Skin of body (tissue), 2 donors: ENCODE results near the gene PAK4. TPM values are rescaled to one million over a fixed set of nuclear protein-coding genes. Genes with fewer than 3 reads are reported as not detected.
"Not testable (repeated sequence)": the region's sequence is repeated elsewhere in the genome, so short reads cannot be mapped to it uniquely, and the experiment has no call there.

ENCODE experiments used
- DNase-seq: peaks from one replicate; lab custom pipeline; 2025; lab: John Stamatoyannopoulos, UW
- total RNA-seq: library from RNA; depleted of rRNA; stranded (reverse); fragments of >200 nt; gene quantifications from one replicate; pipeline ENCODE4 v1.2.3, GENCODE V29; 2014

PAK4 gene
- 8.8 TPM for total RNA-seq

DNA sequence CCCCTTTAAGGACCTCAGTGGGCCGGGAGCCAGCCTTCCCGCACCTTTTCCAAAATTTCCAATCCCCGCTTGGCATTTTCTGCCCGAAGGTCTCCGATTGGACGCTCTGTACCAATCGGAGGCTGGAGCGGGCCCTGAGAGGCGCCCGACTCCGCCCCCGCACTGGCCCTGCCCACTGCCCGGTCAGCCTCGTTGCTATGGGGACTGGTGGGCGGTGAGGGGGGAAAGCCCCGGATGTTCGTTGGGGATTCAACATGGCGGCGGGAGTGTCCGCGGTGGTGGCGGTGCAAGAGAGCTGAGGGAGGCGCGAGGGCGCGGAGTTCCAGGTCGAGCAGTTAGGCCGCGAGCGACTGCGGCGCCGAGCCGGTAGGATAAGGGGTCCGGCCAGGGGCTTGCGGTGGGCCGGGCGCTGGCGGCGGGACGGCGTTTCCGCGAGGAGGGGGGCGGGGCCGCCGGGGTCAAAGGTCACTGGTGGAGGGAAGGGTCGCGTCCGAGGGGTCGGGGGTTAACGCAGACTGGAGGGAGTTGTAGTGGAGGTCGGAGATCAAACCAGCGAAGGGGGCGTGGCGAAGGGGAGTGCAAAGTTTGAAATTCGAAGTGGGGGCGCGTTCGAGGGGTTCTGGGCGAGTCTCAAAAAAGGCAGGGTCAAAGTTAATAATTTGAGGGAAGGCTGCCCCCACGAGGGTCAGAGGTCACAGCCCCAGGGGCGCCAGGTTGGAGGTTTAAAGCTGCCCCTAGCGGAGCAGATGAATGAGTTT, at the start of gene PAK4:
TSS of gene PAK4 (plus strand) at position 233 of the 758 bp plus-strand sequence. CDS start 43,768 bp downstream, outside the sequence.
- DNase-seq, result peak; percentile 99

DNA sequence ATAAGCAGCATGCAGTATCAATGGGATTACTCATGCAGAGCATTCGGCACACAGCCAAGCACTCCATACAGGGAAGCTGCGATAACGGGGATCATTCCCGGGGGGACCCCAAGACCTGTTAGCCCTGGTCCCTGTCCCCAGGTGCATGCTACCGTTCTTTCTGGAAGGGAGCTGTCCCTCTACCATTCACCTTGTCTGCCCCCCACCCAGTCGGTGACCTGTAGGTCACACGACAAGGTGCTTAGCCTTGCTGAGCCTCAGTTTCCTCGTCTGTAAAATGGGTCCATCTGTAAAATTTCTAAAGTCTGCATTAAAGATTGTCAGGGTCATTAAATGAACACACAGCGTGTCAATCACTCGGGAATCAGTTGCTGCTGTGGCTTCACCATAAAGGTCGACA, 48.3 kb upstream of the PAK4 start:
- no peak for DNase-seq

DNA sequence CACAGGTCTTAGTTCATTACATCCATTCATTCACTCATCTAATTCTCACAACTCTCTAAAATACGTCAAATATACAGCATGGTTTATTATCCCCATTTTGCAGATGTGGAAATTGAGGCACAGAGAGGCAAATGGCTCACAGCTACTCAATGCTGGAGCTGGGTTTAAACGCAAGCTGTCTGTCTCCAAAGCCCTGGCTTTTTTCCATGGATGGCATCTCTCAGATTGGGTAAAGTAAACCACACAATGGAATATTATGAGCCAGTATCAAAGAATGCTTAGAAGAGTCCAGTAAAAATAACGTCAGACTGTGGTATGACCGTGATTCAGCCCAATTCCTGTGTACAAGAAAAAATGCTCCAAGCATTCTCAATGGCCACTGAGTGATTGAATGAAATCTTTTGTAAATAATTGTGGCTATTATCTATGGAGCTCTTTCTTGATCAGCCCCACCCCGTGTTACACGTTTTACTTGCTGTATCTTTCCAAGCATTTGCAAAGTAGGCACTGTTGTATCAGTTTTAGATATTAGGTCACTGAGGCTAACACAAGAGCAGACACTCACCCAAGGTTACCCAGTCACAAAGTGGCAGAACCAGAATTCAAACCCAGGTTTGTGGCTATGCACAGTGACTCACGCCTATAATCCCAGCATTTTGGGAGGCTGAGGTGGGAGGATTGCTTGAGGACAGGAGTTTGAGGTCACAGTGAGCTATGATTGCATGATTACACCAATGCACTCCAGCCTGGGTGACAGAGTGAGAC, 47.0 kb upstream of the PAK4 start:
- no peak for DNase-seq

DNA sequence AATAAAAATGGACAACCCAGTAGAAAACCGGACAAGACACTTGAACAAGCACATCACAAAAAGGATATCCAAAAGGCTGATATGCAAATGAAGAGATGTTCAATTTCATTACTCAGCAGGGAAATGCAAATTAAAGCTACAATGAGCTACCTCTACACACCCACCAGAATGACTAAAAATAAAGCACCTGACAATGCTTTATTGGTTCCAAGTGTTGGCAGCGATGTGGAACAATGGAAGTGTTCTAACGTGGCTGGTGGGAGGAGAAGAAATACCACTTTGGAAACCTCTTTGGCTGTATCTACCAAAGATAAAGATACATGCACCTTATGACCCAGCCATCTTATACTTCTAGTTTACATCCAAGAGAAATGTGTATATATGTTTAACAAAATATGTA, 45.2 kb upstream of the PAK4 start:
- no peak for DNase-seq

DNA sequence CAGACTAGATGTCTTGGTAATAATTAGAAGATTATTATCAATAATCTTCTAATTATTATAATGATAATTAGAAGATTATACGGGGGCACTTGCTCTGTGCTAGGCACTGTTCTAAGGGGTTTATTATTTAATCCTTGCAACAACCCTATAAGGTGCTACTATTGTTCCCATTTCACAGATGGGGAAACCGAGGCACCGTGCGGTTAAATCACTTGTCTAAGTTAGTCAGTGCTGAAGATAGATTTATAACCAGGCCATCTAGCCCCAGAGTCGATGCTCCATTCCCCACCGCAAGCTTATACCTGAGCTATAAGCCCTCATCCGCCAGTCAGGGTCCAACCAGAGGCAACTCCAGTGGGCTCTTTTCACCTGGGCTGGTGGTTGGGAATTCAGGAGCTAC, 43.4 kb upstream of the PAK4 start:
- DNase-seq, result no peak

DNA sequence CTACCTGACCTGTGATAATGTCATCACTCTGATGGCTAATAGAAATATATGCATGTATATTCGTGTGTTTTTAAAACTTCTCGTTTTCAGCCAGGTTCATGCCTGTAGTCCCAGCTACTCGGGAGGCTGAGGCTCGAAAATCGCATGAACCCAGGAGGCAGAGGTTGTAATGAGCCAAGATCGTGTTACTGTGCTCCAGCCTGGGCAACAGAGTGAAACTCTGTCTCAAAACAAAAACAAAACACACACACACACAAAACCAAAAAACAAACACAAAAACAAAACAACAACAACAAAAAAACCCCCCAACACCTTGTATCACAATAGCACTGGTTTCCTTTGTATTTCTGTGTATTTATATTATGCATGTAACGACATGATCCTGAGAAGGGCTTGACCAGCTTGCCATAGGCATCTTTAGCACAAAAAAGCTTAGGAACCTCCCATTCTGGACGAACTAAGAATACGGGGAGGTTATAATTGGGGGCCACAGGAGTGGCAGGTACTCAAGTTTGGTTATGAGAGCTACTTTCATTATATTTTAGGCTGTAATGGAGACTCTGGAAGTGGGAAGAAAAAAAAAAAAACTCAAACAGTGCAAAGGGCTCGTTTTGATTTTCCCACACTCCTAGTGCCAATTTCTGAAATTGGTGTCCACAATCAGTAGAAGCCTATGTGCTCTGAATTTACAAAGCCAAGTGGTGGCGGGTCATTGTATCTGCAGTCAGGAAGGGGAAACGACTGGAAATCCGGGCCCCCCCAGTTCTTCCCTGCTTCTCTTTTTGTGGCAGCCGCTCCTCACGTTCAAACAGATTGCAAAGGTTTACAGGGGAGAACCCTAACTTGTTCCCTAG, 42.6 kb upstream of the PAK4 start:
- DNase-seq, result no peak

DNA sequence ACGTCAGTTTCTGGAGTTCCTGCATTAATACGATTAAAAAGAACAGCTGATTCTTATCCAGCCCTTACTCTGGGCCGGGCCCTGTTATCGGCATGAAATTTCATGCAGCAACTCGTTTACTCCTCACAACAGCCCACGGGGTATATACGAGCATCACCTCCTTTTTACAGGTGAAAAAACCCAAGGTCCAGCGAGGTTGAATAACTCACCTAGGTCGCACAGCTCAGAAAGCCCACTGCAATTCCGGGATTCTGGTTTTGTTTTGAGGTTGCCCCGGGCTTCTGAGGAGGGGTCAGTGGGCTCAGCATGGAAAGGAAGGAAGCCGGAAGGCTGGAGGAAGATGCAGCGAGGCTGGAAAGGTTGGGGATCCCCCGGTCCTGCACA, 42.0 kb upstream of the PAK4 start:
- no peak for DNase-seq

DNA sequence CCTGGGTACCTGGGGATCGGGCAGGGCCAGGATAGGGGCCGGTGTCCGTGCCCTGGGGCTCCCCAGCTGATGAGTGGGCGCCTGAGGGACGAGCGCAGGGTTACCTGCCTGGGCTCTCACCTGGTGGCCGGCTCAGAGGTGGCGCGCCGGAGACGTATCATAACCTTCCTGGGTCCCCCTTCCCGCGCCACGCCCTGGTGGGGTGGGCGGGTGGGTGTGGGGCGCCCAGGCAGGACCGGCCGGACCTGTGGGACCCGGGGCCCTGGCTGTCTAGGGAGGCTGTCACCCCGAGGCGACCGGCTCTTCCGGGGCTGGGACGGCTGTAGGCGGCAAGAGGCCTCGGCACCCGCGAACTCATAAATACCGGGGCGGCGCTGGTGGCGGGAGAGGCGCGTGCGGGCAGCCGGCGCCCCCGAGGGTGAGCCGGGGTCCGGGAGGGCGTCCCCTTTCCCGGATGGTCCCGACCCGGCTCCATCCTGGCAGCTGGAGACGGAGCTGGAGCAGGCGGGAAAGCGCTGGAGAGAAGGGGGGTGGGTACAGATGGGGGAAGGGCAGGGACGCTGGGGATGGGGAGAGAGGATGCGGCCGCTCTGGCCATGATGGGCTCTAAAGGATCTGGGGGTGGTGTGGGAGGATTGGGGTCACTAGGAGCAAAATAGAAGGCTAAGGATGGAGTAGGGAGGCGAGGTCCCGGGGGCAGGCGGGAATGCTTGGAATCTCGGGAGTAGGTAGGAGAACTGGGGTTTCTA, 41.4 kb upstream of the PAK4 start, which contains the start of gene ACP7:
TSS of gene ACP7 (plus strand) at position 386 of the 749 bp plus-strand sequence. CDS start 902 bp downstream, outside the sequence.
- no peak for DNase-seq

DNA sequence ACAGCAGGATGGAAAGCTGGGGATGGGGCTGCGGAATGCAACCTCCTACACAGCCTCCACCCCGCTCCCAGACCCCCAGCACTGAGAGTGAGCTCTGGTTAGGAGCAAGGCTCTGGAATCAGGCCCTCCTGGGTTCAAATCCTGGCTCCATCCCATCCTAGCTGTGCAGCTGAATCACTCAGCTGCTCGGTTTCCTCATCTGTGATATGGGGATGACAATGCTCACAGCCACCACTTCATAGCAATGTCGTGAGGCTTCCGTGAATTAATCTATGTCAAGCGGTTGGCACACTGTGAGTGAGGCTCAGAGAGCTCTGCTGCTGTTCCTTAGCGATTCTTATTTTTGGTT, 40.9 kb upstream of the PAK4 start:
- DNase-seq, result no peak

DNA sequence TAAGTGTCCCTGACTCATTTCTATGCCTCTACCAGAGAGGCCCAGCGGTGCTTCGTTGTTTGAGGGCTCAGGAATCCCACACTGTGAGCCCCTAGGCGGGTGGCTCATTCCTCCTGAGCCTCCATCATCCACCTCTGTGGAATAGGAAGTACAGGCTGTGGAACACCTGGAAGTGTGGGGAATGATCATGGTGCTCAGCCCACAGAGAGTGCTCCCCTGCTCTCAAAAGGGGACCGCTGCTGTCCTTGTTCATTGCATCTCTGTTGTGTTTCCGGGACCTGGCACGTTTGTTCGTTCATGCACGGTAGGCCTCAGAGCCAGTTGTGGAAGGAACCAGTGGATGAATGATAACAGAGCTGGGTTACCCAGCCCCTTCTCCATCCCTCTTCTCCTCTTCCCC, 40.2 kb upstream of the PAK4 start:
- DNase-seq, result no peak

DNA sequence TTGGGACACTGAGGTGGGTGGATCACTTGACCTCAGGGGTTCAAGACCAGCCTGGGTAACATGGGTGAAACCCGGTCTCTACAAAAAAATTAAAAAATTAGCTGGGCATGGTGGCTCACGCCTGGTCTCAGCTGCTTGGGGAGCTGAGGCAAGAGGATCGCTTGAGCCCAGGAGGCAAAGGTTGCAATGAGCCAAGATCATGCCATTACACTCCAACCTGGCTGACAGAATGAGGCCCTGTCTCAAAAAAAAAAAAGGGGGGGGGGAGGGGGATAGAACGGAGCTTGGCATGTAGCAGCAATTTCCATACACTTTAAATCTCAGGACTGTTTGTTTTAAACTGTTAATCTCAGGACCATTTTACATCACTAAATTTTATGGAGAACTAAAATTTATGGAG, 39.2 kb upstream of the PAK4 start:
- no peak for DNase-seq

DNA sequence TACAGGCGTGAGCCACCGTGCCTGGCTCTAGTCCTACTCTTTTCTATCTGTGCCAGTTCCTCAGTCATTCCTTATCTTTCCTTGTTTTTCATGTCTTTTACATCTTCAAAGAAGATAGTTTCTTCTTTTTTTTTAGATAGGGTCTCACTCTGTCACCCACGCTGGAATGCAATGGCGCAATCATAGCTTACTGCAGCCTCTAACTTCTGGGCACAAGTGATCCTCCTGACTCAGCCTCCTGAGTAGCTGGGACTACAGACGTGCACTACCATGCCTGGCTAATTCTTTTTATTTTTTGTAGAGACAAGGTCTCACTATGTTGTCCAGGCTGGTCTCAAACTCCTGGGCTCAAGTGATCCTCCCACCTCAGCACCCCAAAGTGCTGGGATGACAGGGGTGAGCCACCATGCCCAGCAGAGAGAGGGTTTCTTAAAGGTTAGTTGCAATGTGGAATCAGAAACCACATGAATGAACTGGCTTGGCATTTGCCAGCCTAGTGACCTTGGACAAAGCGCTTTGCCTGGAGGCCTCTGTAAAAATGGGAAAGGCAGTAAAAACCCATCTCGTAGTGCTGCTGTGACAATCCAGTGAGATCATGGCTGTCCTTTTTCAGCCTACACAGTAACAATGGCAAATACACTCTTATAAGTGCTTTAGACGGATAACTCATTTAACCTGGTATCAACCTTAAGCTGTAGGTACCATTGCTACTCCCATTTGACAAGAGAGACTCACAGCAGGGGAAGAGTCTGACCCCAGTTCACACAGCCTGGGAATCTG, 37.5 kb upstream of the PAK4 start:
- DNase-seq, result no peak

DNA sequence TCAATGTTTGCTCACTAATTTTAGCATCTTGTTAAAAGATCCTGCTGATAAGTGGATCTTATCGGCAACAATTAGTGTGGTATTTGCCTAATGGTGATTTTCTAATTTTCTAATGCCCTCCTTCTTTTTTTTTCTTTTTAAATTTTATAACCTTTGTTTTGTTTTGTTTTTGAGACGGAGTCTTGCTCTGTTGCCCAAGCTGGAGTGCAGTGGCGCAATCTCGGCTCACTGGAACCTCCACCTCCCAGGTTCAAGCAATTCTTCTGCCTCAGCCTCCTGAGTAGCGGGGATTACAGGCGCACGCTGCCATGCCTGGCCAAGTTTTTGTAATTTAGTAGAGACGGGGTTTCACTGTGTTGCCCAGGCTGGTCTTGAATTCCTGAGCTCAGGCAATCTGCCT, 35.6 kb upstream of the PAK4 start:
- DNase-seq, result not testable (repeated sequence)

DNA sequence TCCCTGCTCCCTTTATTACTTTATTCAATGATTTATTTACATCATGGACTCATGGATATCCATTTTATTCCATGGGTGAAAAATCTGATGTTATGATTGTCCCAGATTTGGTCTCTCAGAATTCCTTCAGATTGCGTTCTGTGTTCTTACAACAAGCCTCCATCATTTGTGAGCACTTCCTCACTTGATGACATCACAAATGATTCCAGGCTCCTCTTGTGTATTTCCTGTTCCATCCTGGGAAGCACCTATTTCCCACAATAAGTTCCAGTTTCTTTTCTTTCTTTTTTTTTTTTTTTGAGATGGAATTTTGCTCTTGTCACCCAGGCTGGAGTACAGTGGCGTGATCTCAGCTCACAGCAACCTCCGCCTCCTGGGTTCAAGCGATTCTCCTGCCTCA, 34.7 kb upstream of the PAK4 start:
- DNase-seq, result no peak

DNA sequence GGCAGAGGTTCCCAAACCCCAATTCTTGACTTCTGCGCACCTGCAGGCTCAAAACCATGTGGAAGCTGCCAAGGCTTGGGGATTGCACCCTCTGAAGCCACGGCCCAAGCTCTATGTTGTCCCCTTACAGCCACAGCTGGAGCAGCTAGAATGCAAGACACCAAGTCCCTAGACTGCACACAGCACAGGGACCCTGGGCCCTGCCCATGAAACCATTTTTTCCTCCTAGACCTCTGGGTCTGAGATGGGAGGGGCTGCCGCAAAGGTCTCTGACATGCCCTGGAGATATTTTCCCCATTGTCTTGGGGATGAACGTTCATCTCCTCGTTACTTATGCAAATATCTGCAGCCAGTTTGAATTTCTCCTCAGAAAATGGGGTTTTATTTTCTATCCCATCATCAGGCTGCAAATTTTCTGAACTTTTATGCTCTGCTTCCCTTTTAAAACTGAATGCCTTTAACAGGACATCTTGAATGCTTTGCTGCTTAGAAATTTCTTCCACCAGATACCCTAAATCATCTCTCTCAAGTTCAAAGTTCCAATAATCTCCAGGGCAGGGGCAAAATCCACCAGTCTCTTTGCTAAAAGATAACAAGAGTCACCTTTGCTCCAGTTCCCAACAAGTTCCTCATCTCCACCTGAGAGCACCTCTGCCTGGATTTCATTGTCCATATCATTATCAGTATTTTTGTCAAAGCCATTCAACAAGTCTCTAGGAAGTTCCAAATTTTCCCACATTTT, 29.6 kb upstream of the PAK4 start:
- DNase-seq, result not testable (repeated sequence)

DNA sequence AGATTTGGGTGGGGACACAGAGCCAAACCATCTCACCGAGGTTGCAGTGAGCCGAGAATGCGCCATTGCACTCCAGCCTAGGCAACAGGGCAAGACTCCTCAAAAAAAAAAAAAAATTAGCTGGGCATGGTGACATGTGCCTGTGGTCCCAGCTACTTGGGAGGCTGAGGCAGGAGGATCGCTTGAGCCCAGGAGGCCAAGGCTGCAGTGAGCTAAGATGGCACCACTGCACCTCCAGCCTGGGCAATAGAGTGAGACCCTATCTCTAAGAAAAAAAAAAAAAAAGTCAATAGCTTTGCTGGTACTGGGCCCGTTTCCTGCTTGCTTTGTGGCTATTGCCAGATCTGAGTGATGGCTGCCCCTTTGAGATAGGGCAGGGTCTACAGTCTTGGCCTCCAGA, 28.3 kb upstream of the PAK4 start:
- DNase-seq, result no peak

DNA sequence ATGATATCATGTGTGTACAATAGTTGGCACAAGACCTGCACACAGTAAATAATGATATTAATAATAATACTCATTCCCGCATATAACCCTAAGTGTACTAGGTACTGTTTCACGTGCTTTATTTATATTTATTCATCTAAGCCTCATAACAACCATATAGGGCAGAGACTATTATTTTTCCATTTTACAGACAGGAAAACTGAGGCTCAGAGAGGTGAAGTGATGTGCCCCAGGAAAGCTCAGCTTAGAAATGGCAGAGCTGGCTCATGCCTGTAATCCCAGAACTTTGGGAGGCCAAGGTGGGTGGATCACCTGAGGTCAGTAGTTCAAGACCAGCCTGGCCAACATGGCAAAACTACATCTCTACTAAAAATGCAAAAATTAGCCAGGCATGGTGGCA, 27.9 kb upstream of the PAK4 start:
- DNase-seq, result no peak

DNA sequence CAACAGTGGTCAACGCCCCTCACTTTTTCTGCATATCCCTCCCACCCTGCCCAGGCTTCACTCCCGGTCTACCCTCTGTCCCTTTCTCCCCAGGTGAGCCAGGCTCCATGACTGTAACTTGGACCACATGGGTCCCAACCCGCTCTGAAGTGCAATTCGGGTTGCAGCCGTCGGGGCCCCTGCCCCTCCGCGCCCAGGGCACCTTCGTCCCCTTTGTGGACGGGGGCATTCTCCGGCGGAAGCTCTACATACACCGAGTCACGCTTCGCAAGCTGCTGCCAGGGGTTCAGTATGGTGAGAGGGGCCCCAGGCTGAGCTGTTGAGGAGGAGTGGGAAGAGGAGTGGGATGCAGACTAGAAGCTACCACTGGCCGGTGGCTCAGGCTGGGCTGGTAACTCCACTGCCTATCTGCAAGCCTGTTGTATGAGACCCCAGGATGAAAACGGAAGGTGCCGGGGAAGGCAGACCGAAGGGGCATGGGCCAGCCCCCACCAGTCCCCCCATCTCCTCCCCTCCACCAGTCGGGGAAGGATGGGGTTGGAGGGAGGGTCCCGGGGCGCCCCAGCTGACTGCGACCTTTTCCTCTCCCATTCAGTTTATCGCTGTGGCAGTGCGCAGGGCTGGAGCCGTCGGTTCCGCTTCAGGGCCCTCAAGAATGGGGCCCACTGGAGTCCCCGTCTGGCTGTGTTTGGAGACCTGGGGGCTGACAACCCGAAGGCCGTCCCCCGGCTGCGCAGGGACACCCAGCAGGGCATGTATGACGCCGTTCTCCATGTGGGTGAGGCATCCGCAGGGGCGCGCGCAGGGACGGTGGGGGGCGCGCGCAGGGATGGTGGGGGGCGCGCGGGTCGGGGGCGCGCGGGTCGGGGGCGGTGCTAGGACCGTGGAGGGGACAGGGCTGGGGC, 27.0 kb upstream of the PAK4 start:
- no peak for DNase-seq

DNA sequence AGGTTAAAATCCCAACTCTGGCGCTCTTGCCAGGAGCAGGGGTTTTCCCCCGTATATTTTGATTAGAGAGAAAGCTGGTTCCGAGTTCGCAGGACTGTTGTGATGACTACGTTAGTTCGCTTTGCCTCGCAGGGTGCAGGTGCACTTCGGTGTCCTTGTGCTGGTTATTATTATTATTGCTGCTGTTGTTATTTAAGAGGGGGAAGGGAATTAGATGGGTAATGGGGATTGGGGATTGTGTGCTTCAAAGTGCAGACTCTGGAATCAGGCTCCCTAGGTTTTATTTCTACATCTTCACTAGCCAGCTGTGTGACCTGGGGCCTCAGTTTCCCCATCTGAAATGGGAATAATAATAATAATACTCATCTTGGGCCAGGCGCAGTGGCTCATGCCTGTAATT, 26.2 kb upstream of the PAK4 start:
- no peak for DNase-seq
